Non-pigmented ciliary epithelial cell (primary cell): ENCODE results near the gene INS.
"Not testable (repeated sequence)": the region's sequence is repeated elsewhere in the genome, so short reads cannot be mapped to it uniquely, and the experiment has no call there.

ENCODE experiments used
- DNase-seq: peaks from one replicate; pipeline ENCODE4 v3.0.0-alpha.2; 2010; ENCODE audit warnings: low read depth

Gene INS

GRCh38 chr11:2131371-2132236 lies 29.4 kb downstream of the INS start:
- DNase-seq: no peak

- DNase-seq: no peak
These were observed 30.1 kb downstream of the INS start for GRCh38 chr11:2130881-2131352.

GRCh38 chr11:2129699-2130366 lies 31.2 kb downstream of the INS start:
- DNase-seq: no peak

- DNase-seq: no peak
These were observed 31.7 kb downstream of the INS start for GRCh38 chr11:2129308-2129698.

- DNase-seq: no peak
These were observed 32.3 kb downstream of the INS start for GRCh38 chr11:2128511-2129307.

GRCh38 chr11:2128130-2128510 lies 32.9 kb downstream of the INS start:
- DNase-seq: no peak

- DNase-seq: no peak
These were observed 33.4 kb downstream of the INS start for GRCh38 chr11:2127482-2128129.

GRCh38 chr11:2126520-2127085 lies 34.4 kb downstream of the INS start:
- DNase-seq: no peak

GRCh38 chr11:2124736-2125484 lies 36.1 kb downstream of the INS start:
- DNase-seq: not testable (repeated sequence)

- DNase-seq: no peak
These were observed 37.4 kb downstream of the INS start for GRCh38 chr11:2123628-2123960.

- DNase-seq: no peak
These were observed 37.9 kb downstream of the INS start for GRCh38 chr11:2122907-2123627.

GRCh38 chr11:2122222-2122906 lies 38.6 kb downstream of the INS start:
- no peak for DNase-seq

GRCh38 chr11:2121227-2122130 lies 39.5 kb downstream of the INS start:
- DNase-seq: no peak

- no peak for DNase-seq
These were observed 40.5 kb downstream of the INS start for GRCh38 chr11:2120359-2121100.

GRCh38 chr11:2118677-2119076 lies 42.3 kb downstream of the INS start:
- DNase-seq: no peak

- DNase-seq: no peak
These were observed 44.3 kb downstream of the INS start for GRCh38 chr11:2116680-2117079.

- no peak for DNase-seq
These were observed 45.7 kb downstream of the INS start for GRCh38 chr11:2115308-2115707.
